Breast epithelium (tissue), 3 donors: ENCODE results near the gene SENP8.

ENCODE experiments used
- POLR2A ChIP-seq: fragments of 450-650 bp; IDR thresholded peaks from one replicate; pipeline ENCODE4 v1.6.1; 2016; ENCODE audit warnings: antibody characterized with exemption, mild to moderate bottlenecking, moderate library complexity
- TF ChIP-seq, protein P1 (sequence below), 3 donors: fragments of 450-650 bp; IDR thresholded peaks; one replicate each; pipeline ENCODE4 v1.5.1; 2016 to 2017; ENCODE audit warnings: antibody characterized with exemption in 3 of 3, mild to moderate bottlenecking in 3 of 3, moderate library complexity in 3 of 3

GRCh38 chr15:72140088-72140487 is 21.9 kb downstream of the SENP8 start:
- TF ChIP-seq POLR2A: no peak
- TF ChIP-seq, protein P1, sequence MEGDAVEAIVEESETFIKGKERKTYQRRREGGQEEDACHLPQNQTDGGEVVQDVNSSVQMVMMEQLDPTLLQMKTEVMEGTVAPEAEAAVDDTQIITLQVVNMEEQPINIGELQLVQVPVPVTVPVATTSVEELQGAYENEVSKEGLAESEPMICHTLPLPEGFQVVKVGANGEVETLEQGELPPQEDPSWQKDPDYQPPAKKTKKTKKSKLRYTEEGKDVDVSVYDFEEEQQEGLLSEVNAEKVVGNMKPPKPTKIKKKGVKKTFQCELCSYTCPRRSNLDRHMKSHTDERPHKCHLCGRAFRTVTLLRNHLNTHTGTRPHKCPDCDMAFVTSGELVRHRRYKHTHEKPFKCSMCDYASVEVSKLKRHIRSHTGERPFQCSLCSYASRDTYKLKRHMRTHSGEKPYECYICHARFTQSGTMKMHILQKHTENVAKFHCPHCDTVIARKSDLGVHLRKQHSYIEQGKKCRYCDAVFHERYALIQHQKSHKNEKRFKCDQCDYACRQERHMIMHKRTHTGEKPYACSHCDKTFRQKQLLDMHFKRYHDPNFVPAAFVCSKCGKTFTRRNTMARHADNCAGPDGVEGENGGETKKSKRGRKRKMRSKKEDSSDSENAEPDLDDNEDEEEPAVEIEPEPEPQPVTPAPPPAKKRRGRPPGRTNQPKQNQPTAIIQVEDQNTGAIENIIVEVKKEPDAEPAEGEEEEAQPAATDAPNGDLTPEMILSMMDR (IDR thresholded peaks at IDR 0.05): no peak
